Activated CD4-positive, CD25-positive, alpha-beta regulatory T cell (primary cell): ENCODE measurements around the gene PALD1.
"Not testable (repeated sequence)": the region's sequence is repeated elsewhere in the genome, so short reads cannot be mapped to it uniquely, and the experiment has no call there.

Experiments used
- DNase-seq, 4 experiments: peaks; one replicate each; lab custom pipeline; 2025; lab: John Stamatoyannopoulos, UW

Gene PALD1

GRCh38 chr10:70604106-70604505, 125.5 kb downstream of the PALD1 start:
- DNase-seq = no peak

- DNase-seq = no peak
These were observed 126.6 kb downstream of the PALD1 start for GRCh38 chr10:70605161-70605560.

GRCh38 chr10:70607936-70608335, 129.4 kb downstream of the PALD1 start:
- DNase-seq = no peak

GRCh38 chr10:70613941-70614340, 135.4 kb downstream of the PALD1 start:
- no peak for DNase-seq

GRCh38 chr10:70614364-70614763, 135.8 kb downstream of the PALD1 start:
- DNase-seq = not testable (repeated sequence)

- DNase-seq = no peak
These were observed 136.6 kb downstream of the PALD1 start for GRCh38 chr10:70615211-70615610.

- DNase-seq = no peak
These were observed 137.4 kb downstream of the PALD1 start for GRCh38 chr10:70615784-70616522.

- DNase-seq = no peak
These were observed 138.2 kb downstream of the PALD1 start for GRCh38 chr10:70616761-70617160.
